Measurements from ENCODE around the gene DOCK9. TPM values are rescaled to one million over a fixed set of nuclear protein-coding genes. Genes with fewer than 3 reads are reported as not detected.

The DOCK9 gene
- total RNA-seq, 1 experiment from 2014 or later = 9.4 TPM

GRCh38 chr13:98984118-98984517 is 6.3 kb upstream of the DOCK9 start:
- in situ Hi-C loops (cut with HindIII; ENCODE audit: low pct_unique_long_range_greater_than_20kb, low sequenced_read_pairs) = no loop called here
- DNase-seq (ENCODE audit: low read depth) = no peak

DNA sequence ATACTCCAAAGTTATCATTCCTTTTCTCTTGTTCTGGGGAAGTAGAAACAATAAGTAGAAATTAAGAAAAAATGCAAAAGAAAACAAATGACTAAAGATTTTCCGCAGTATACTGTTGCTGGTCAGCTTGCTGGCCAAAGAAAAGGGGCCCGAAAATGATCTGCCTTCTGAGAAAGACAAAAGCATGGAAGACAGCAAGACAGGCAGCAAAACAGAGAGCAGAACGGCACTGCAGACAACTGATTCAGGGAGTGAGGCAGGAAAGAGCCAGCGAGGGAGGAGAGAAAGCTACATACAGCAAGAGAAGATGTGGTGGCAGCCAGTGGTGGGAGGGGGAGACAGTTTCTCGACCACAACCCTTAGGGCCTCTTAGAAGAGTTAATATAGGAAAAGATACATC is 5.3 kb upstream of the DOCK9 start:
- DNase-seq (ENCODE audit: low read depth) = no peak
- in situ Hi-C loops (cut with HindIII; ENCODE audit: low pct_unique_long_range_greater_than_20kb, low sequenced_read_pairs) = no loop called here

GRCh38 chr13:98981369-98982080 is 3.7 kb upstream of the DOCK9 start:
- in situ Hi-C loops (cut with HindIII; ENCODE audit: low pct_unique_long_range_greater_than_20kb, low sequenced_read_pairs) = no loop called here
- no peak for DNase-seq (ENCODE audit: low read depth)

- DNase-seq (ENCODE audit: low read depth) = no peak
- in situ Hi-C loops (cut with HindIII; ENCODE audit: low pct_unique_long_range_greater_than_20kb, low sequenced_read_pairs) = no loop called here
Observed at GRCh38 chr13:98979012-98979660, 1.3 kb upstream of the DOCK9 start.

GRCh38 chr13:98978280-98978679 is 416 bp upstream of the DOCK9 start:
- in situ Hi-C loops (cut with HindIII; ENCODE audit: low pct_unique_long_range_greater_than_20kb, low sequenced_read_pairs) = no loop called here
- DNase-seq (ENCODE audit: low read depth) = no peak

DNA sequence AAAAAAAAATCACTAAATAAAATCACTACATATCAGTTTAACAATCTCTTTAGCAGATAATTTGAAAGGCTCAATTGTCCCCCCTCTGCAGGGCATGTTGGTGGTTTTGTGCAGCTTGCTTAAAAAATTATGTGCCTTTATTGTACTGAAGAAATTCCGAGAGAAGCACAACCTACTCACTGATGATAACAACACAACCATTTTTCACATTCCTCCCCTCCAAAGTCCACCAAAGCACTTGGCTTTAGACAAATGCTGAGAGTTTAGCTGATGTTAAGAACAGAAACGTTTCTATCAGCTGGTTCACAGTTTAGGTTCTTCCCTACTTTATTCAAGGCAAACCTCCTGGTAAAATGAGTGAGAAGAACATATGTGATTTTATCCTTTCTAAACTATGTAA is 923 bp downstream of the DOCK9 start:
- DNase-seq (ENCODE audit: low read depth) = no peak
- in situ Hi-C loops (cut with HindIII; ENCODE audit: low pct_unique_long_range_greater_than_20kb, low sequenced_read_pairs) = no loop called here

GRCh38 chr13:98976338-98976737 is 1.5 kb downstream of the DOCK9 start:
- in situ Hi-C loops (cut with HindIII; ENCODE audit: low pct_unique_long_range_greater_than_20kb, low sequenced_read_pairs) = no loop called here
- DNase-seq (ENCODE audit: low read depth) = no peak

DNA sequence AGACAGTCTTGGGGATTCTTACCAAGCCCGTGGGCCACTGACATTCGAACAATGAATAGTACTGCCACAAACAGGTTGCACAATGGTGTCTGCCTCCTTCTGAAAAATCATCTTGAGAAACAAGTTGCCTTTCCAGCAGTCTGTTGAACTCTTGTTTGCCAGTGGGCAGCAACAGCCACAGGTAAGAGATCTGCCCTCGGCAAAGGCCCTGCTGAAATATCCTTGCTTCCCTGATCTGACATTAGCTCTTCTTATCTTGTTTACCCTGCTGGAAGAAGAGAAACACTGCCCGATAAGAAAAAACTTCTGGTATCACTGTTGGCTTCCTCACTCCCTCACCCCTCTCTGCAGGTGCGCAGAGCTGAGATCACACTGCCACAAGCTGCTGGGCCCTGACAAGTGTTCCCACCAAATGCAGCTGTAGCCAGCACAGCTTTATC is 2.0 kb downstream of the DOCK9 start:
- no peak for DNase-seq (ENCODE audit: low read depth)
- in situ Hi-C loops (cut with HindIII; ENCODE audit: low pct_unique_long_range_greater_than_20kb, low sequenced_read_pairs) = no loop called here

DNA sequence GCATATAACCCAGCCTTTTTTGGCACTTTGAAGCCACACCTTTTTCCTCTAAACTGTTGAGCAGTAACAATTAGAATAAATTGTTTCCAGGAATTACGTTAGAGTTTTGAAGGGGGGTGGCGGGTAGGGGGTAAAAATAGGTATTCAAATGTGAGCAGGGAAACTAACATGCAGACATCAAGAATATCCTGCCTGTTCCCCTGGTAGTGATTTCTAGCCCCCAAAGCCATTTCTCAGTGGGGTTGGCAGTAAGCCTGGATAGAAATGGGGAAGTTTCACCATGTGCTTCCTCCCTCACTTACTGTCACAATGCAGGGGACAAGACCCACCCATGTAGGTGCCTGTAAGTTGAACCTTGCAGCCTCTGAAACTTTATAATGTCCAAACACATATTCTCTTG is 3.8 kb downstream of the DOCK9 start:
- in situ Hi-C loops (cut with HindIII; ENCODE audit: low pct_unique_long_range_greater_than_20kb, low sequenced_read_pairs) = no loop called here
- DNase-seq (ENCODE audit: low read depth) = no peak

DNA sequence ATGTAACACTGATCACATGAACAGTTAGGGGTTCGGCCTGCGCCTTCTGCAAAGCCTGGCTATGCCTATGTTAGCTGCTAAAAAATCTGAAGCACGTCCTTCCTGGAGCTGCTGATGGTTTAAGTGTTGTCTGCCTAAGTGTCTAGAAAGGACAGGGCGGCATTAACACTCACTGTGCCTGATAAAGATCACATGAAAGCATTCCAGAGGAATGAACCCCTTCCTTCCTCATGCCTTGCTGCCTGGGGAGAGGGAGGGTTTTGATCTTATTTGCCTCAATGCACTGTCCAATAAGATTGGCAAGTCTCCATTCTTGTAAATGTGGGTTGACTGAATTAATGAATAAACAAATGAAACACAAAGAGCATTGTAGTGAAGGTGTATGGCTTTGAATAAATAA is 5.2 kb downstream of the DOCK9 start:
- peak; percentile 54 for DNase-seq (ENCODE audit: low read depth)
- in situ Hi-C loops (cut with HindIII; ENCODE audit: low pct_unique_long_range_greater_than_20kb, low sequenced_read_pairs) = no loop called here

DNA sequence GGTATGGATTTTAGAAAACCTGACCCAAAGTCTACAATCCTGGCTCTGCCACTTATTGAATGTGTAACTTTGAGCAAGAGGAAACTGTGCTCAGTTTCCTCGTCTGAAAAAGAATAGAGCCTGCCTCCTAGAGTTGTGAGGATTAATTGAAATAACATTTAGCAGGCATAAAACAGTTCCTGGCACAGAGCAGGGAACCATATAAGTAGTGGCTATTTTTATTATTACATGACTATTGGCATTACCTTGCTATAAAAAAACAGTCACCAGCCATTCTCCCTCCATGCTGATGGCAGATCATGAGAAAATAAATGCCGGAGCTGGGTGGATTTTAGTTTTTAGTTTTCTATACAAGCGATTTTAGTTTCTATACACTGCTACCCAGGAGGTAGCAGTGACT is 5.8 kb downstream of the DOCK9 start:
- DNase-seq (ENCODE audit: low read depth) = no peak
- in situ Hi-C loops (cut with HindIII; ENCODE audit: low pct_unique_long_range_greater_than_20kb, low sequenced_read_pairs) = no loop called here

- in situ Hi-C loops (cut with HindIII; ENCODE audit: low pct_unique_long_range_greater_than_20kb, low sequenced_read_pairs) = no loop called here
- no peak for DNase-seq (ENCODE audit: low read depth)
Observed at GRCh38 chr13:98970330-98970729, 7.5 kb downstream of the DOCK9 start.

DNA sequence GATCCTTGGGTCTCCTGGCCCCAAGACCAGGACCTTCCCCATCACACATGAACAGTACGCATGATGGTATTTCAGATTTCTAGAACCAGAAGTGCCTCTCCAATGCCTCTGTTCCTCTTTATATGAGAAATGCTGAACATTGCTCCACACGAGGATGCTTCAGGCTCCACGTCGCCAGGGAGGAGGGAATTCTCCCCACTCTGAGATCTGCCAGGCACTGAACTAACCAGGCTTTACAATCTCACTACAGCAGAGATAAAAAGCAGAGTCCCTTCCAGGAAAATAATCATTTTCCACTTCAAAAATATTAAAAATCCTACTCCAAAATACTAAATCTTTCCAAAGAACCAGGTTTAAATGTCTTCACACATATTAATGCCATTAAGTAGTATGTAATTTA is 10.4 kb downstream of the DOCK9 start:
- in situ Hi-C loops (cut with HindIII; ENCODE audit: low pct_unique_long_range_greater_than_20kb, low sequenced_read_pairs) = no loop called here
- DNase-seq (ENCODE audit: low read depth) = no peak

- no peak for DNase-seq (ENCODE audit: low read depth)
- in situ Hi-C loops (cut with HindIII; ENCODE audit: low pct_unique_long_range_greater_than_20kb, low sequenced_read_pairs) = no loop called here
Observed at GRCh38 chr13:98966019-98966418, 11.8 kb downstream of the DOCK9 start.

DNA sequence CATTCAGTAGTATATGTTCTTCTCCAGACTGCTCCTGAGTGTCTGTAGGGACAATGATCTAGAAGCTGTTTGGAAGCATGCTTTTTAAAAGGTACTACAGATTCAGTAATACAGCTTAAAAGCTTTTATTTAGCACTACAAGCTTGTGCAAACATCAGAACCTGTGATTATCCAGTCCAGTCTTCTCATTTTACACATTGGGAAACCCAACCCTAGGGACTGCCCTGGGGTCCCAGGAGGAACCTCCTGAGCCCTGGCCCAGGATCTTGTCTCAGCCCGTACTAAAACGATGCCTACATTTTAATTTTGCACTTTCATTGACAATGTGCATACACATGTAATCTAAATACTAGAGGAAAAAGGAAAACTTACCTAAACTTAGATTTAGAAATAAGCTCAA is 12.5 kb downstream of the DOCK9 start:
- no peak for DNase-seq (ENCODE audit: low read depth)
- in situ Hi-C loops (cut with HindIII; ENCODE audit: low pct_unique_long_range_greater_than_20kb, low sequenced_read_pairs) = no loop called here

- DNase-seq (ENCODE audit: low read depth) = no peak
- in situ Hi-C loops (cut with HindIII; ENCODE audit: low pct_unique_long_range_greater_than_20kb, low sequenced_read_pairs) = no loop called here
Observed at GRCh38 chr13:98963917-98964316, 13.9 kb downstream of the DOCK9 start.

- no peak for DNase-seq (ENCODE audit: low read depth)
Observed at GRCh38 chr13:98962901-98963590, 14.8 kb downstream of the DOCK9 start.

GRCh38 chr13:98961503-98962105 is 16.3 kb downstream of the DOCK9 start:
- in situ Hi-C loops (cut with HindIII; ENCODE audit: low pct_unique_long_range_greater_than_20kb, low sequenced_read_pairs) = no loop called here
- no peak for DNase-seq (ENCODE audit: low read depth)

More at GRCh38 chr13:98962901-98963590, 14.8 kb downstream of the DOCK9 start:
- in situ Hi-C loops (cut with HindIII; ENCODE audit: low pct_unique_long_range_greater_than_20kb, low sequenced_read_pairs) = no loop called here

Data from Caki2 (cell line).